MG63 (cell line): Measurements from ENCODE around the gene PHACTR1. TPM values are rescaled to one million over a fixed set of nuclear protein-coding genes. Genes with fewer than 3 reads are reported as not detected.
"Not testable (repeated sequence)": the region's sequence is repeated elsewhere in the genome, so short reads cannot be mapped to it uniquely, and the experiment has no call there.

Source experiments
- DNase-seq: peaks from one replicate; pipeline ENCODE4 v3.0.0-alpha.2; 2020
- H3K27me3 ChIP-seq: fragments of 250-450 bp; sonication (Bioruptor Pico); 2 replicates; pipeline ENCODE4 v1.5.1; 2020; ENCODE audit warnings: mild to moderate bottlenecking, moderate library complexity
- H3K36me3 ChIP-seq: fragments of 250-450 bp; sonication (Bioruptor Pico); 2 replicates; pipeline ENCODE4 v1.5.1; 2020; ENCODE audit warnings: mild to moderate bottlenecking, moderate library complexity
- H3K4me3 ChIP-seq: fragments of 250-450 bp; sonication (Bioruptor Pico); 2 replicates; pipeline ENCODE4 v1.5.1; 2020; ENCODE audit warnings: mild to moderate bottlenecking, moderate library complexity
- H3K9me3 ChIP-seq: fragments of 250-450 bp; sonication (Bioruptor Pico); 2 replicates; pipeline ENCODE4 v1.5.1; 2020; ENCODE audit warnings: mild to moderate bottlenecking, moderate library complexity
- total RNA-seq: library from RNA; depleted of rRNA; stranded (reverse); fragments of >200 nt; shearing (Covaris generic); gene quantifications from 2 replicates; pipeline ENCODE4 v1.2.3, GENCODE V29; 2014; ENCODE audit warnings: low replicate concordance

PHACTR1 gene
- total RNA-seq, 1 experiment from 2014 or later: 0.20 TPM

- Histone ChIP-seq H3K36me3 (no peaks in the 10 kb centered on the region), H3K9me3 (no peaks in the 10 kb centered on the region), H3K4me3 (no peak overlapping the region), H3K27me3 (peaks cover 3% of the 10 kb centered on the region; the same call in 1 of the 2 replicates)
- DNase-seq: no peak
Measured at GRCh38 chr6:12937971-12938370, 221.4 kb downstream of the PHACTR1 start.

GRCh38 chr6:12939314-12939713 lies 222.7 kb downstream of the PHACTR1 start:
- no peak for DNase-seq
- H3K9me3 ChIP-seq: no peaks in the 10 kb centered on the region
- H3K4me3 ChIP-seq: no peak overlapping the region
- H3K27me3 ChIP-seq: peaks cover 3% of the 10 kb centered on the region; the same call in 1 of the 2 replicates
- no peaks in the 10 kb centered on the region for H3K36me3 ChIP-seq

GRCh38 chr6:12941422-12941821 lies 224.9 kb downstream of the PHACTR1 start:
- no peak for DNase-seq
- Histone ChIP-seq H3K36me3 (no peaks in the 10 kb centered on the region), H3K27me3 (peaks cover 5% of the 10 kb centered on the region; the same call in 1 of the 2 replicates), H3K4me3 (no peak overlapping the region), H3K9me3 (no peaks in the 10 kb centered on the region)

GRCh38 chr6:12943549-12943948 lies 227.0 kb downstream of the PHACTR1 start:
- H3K27me3 ChIP-seq: peaks cover 5% of the 10 kb centered on the region; the same call in 1 of the 2 replicates
- no peak overlapping the region for H3K4me3 ChIP-seq
- no peaks in the 10 kb centered on the region for H3K36me3 ChIP-seq
- DNase-seq: no peak
- no peaks in the 10 kb centered on the region for H3K9me3 ChIP-seq

GRCh38 chr6:12944001-12944400 lies 227.4 kb downstream of the PHACTR1 start:
- Histone ChIP-seq H3K36me3 (no peaks in the 10 kb centered on the region), H3K27me3 (peaks cover 5% of the 10 kb centered on the region; the same call in 1 of the 2 replicates), H3K9me3 (no peaks in the 10 kb centered on the region), H3K4me3 (no peak overlapping the region)
- no peak for DNase-seq

GRCh38 chr6:12944528-12944927 lies 228.0 kb downstream of the PHACTR1 start:
- H3K36me3 ChIP-seq, H3K27me3 ChIP-seq, DNase-seq, H3K9me3 ChIP-seq, H3K4me3 ChIP-seq: not testable (repeated sequence)

GRCh38 chr6:12947151-12947871 lies 230.7 kb downstream of the PHACTR1 start:
- no peak for DNase-seq

GRCh38 chr6:12947967-12948366 lies 231.4 kb downstream of the PHACTR1 start:
- Histone ChIP-seq H3K4me3 (no peak overlapping the region), H3K36me3 (no peaks in the 10 kb centered on the region), H3K27me3 (peaks cover 2% of the 10 kb centered on the region; the same call in 1 of the 2 replicates), H3K9me3 (no peaks in the 10 kb centered on the region)
- DNase-seq: no peak

More at GRCh38 chr6:12947151-12947871, 230.7 kb downstream of the PHACTR1 start:
- Histone ChIP-seq H3K4me3 (no peak overlapping the region), H3K27me3 (0 out of 2 replicates have a peak, but pooled peaks cover 2% of the 10 kb centered on the region), H3K9me3 (no peaks in the 10 kb centered on the region), H3K36me3 (no peaks in the 10 kb centered on the region)

GRCh38 chr6:12950976-12951375 lies 234.4 kb downstream of the PHACTR1 start:
- Histone ChIP-seq H3K4me3 (no peak overlapping the region), H3K27me3 (peaks cover 8% of the 10 kb centered on the region; the same call in 1 of the 2 replicates), H3K9me3 (no peaks in the 10 kb centered on the region), H3K36me3 (no peaks in the 10 kb centered on the region)
- no peak for DNase-seq

- DNase-seq: no peak
- Histone ChIP-seq H3K36me3 (no peaks in the 10 kb centered on the region), H3K9me3 (no peaks in the 10 kb centered on the region), H3K27me3 (peaks cover 6% of the 10 kb centered on the region), H3K4me3 (no peak overlapping the region)
Measured at GRCh38 chr6:12951415-12951814, 234.8 kb downstream of the PHACTR1 start.

GRCh38 chr6:12952318-12952717 lies 235.8 kb downstream of the PHACTR1 start:
- DNase-seq: no peak
- Histone ChIP-seq H3K27me3 (peaks cover 9% of the 10 kb centered on the region), H3K36me3 (no peaks in the 10 kb centered on the region), H3K4me3 (no peak overlapping the region), H3K9me3 (no peaks in the 10 kb centered on the region)

- H3K27me3 ChIP-seq: peaks cover 12% of the 10 kb centered on the region
- no peak overlapping the region for H3K4me3 ChIP-seq
- no peaks in the 10 kb centered on the region for H3K9me3 ChIP-seq
- no peaks in the 10 kb centered on the region for H3K36me3 ChIP-seq
- DNase-seq: no peak
Measured at GRCh38 chr6:12955956-12956355, 239.4 kb downstream of the PHACTR1 start.

GRCh38 chr6:12956991-12957320 lies 240.4 kb downstream of the PHACTR1 start:
- H3K9me3 ChIP-seq: no peaks in the 10 kb centered on the region
- no peak for DNase-seq
- peak overlapping the region; percentile 58 for H3K4me3 ChIP-seq
- H3K36me3 ChIP-seq: no peaks in the 10 kb centered on the region
- peaks cover 12% of the 10 kb centered on the region for H3K27me3 ChIP-seq

- Histone ChIP-seq H3K36me3 (no peaks in the 10 kb centered on the region), H3K4me3 (peak overlapping the region; percentile 58), H3K27me3 (peaks cover 12% of the 10 kb centered on the region), H3K9me3 (no peaks in the 10 kb centered on the region)
- DNase-seq: peak; percentile 60
Measured at GRCh38 chr6:12957321-12958051, 240.9 kb downstream of the PHACTR1 start.

- no peak for DNase-seq
- Histone ChIP-seq H3K9me3 (no peaks in the 10 kb centered on the region), H3K36me3 (no peaks in the 10 kb centered on the region), H3K4me3 (peak overlapping the region; percentile 58), H3K27me3 (peaks cover 10% of the 10 kb centered on the region)
Measured at GRCh38 chr6:12958052-12958706, 241.6 kb downstream of the PHACTR1 start.

GRCh38 chr6:12961761-12962160 lies 245.2 kb downstream of the PHACTR1 start:
- 0 out of 2 replicates have a peak, but pooled peaks cover 3% of the 10 kb centered on the region for H3K27me3 ChIP-seq
- no peak for DNase-seq
- no peaks in the 10 kb centered on the region for H3K36me3 ChIP-seq
- no peaks in the 10 kb centered on the region for H3K9me3 ChIP-seq
- no peak overlapping the region for H3K4me3 ChIP-seq

GRCh38 chr6:12962529-12962928 lies 246.0 kb downstream of the PHACTR1 start:
- H3K4me3 ChIP-seq: no peak overlapping the region
- H3K27me3 ChIP-seq: 0 out of 2 replicates have a peak, but pooled peaks cover 3% of the 10 kb centered on the region
- no peaks in the 10 kb centered on the region for H3K36me3 ChIP-seq
- no peaks in the 10 kb centered on the region for H3K9me3 ChIP-seq
- DNase-seq: no peak
